G401 (cell line): ENCODE data around the gene STIM1. TPM values are rescaled to one million over a fixed set of nuclear protein-coding genes. Genes with fewer than 3 reads are reported as not detected.

Experiments used
- DNase-seq: peaks from one replicate; pipeline ENCODE4 v3.0.0-alpha.2; 2015; ENCODE audit warnings: low spot score
- in situ Hi-C: cut with HindIII; loops from 2 replicates; pipeline ENCODE4 v1.10.0; 2016; ENCODE audit warnings: low sequenced_read_pairs, mixed read lengths
- total RNA-seq: library from RNA; depleted of rRNA; stranded (reverse); fragments of >200 nt; shearing (Covaris generic); gene quantifications from 2 replicates; pipeline ENCODE4 v1.2.3, GENCODE V29; 2014

Gene STIM1
- total RNA-seq, 1 experiment from 2014 or later, result 15.4 TPM

GRCh38 chr11:3827434-3828186, 27.9 kb upstream of the STIM1 start:
- no peak for DNase-seq
- in situ Hi-C loops, result no loop called here

- in situ Hi-C loops, result no loop called here
- no peak for DNase-seq
These were observed 25.4 kb upstream of the STIM1 start for GRCh38 chr11:3830088-3830487.

- no peak for DNase-seq
- in situ Hi-C loops, result no loop called here
These were observed 24.7 kb upstream of the STIM1 start for GRCh38 chr11:3830730-3831129.

- in situ Hi-C loops, result no loop called here
- DNase-seq, result no peak
These were observed 23.9 kb upstream of the STIM1 start for GRCh38 chr11:3831378-3832239.

- no peak for DNase-seq
- in situ Hi-C loops, result no loop called here
These were observed 22.6 kb upstream of the STIM1 start for GRCh38 chr11:3832816-3833215.

GRCh38 chr11:3833449-3833848, 22.0 kb upstream of the STIM1 start:
- no peak for DNase-seq
- in situ Hi-C loops, result no loop called here

- DNase-seq, result no peak
- in situ Hi-C loops, result no loop called here
These were observed 21.2 kb upstream of the STIM1 start for GRCh38 chr11:3834349-3834663.

GRCh38 chr11:3834664-3835461, 20.6 kb upstream of the STIM1 start:
- in situ Hi-C loops, result no loop called here

GRCh38 chr11:3835751-3836150, 19.7 kb upstream of the STIM1 start:
- no peak for DNase-seq
- in situ Hi-C loops, result no loop called here

More at GRCh38 chr11:3834664-3835461, 20.6 kb upstream of the STIM1 start:
- no peak for DNase-seq

GRCh38 chr11:3836903-3837302, 18.6 kb upstream of the STIM1 start:
- in situ Hi-C loops, result no loop called here
- no peak for DNase-seq

GRCh38 chr11:3837793-3838192, 17.7 kb upstream of the STIM1 start:
- in situ Hi-C loops, result no loop called here
- DNase-seq, result no peak

- in situ Hi-C loops, result no loop called here
- DNase-seq, result no peak
These were observed 17.0 kb upstream of the STIM1 start for GRCh38 chr11:3838504-3838903.

GRCh38 chr11:3840004-3840869, 15.2 kb upstream of the STIM1 start:
- DNase-seq, result no peak
- in situ Hi-C loops, result no loop called here

- in situ Hi-C loops, result no loop called here
- peak; percentile 60 for DNase-seq
These were observed 14.5 kb upstream of the STIM1 start, which contains the start of gene RHOG for GRCh38 chr11:3840870-3841425. RHOG (minus strand) TSS chr11:3840959; CDS start chr11:3828138, 12,821 bp downstream.

- in situ Hi-C loops, result no loop called here
- DNase-seq, result peak; percentile 82
These were observed 13.8 kb upstream of the STIM1 start for GRCh38 chr11:3841426-3842350.

- in situ Hi-C loops, result no loop called here
These were observed 12.1 kb upstream of the STIM1 start for GRCh38 chr11:3843326-3843725.

GRCh38 chr11:3845246-3845645, 10.2 kb upstream of the STIM1 start:
- no peak for DNase-seq
- in situ Hi-C loops, result no loop called here

More at GRCh38 chr11:3843326-3843725, 12.1 kb upstream of the STIM1 start:
- no peak for DNase-seq
